Tibial nerve (tissue), 4 donors: Measurements from ENCODE around the gene ATP6AP1. TPM values are rescaled to one million over a fixed set of nuclear protein-coding genes. Genes with fewer than 3 reads are reported as not detected.

Source experiments
- DNase-seq, 2 donors: peaks; one replicate each; pipeline ENCODE4 v3.0.0-alpha.2; 2019; ENCODE audit warnings: low spot score in 2 of 2
- H3K27ac ChIP-seq, 4 donors: fragments of 200-600 bp; sonication (generic) in 3 of 4; one replicate each; pipeline ENCODE4 v1.5.1; 2017 to 2019; ENCODE audit warnings: mild to moderate bottlenecking in 1 of 4
- H3K27me3 ChIP-seq, 2 donors: fragments of 200-600 bp; sonication (generic) in 1 of 2; one replicate each; pipeline versions ENCODE4 v1.5.1 to v1.6.0; 2017 to 2019
- H3K36me3 ChIP-seq, 3 donors: fragments of 200-600 bp; sonication (generic); one replicate each; pipeline ENCODE4 v1.5.1; 2018 to 2019
- H3K4me1 ChIP-seq, 4 donors: fragments of 200-600 bp; sonication (generic) in 3 of 4; one replicate each; pipeline ENCODE4 v1.5.1; 2017 to 2019
- H3K4me3 ChIP-seq, 4 donors: fragments of 200-600 bp; sonication (generic) in 3 of 4; one replicate each; pipeline ENCODE4 v1.5.1; 2017 to 2019; ENCODE audit warnings: mild to moderate bottlenecking in 1 of 4, moderate library complexity in 1 of 4
- H3K9me3 ChIP-seq, 4 donors: fragments of 200-600 bp; sonication (generic) in 3 of 4; one replicate each; pipeline ENCODE4 v1.5.1; 2017 to 2019
- CTCF ChIP-seq, 5 experiments: fragments of 200-600 bp in 3 of 5; fragments of 450-650 bp in 2 of 5; sonication (generic) in 3 of 5; IDR thresholded peaks; one replicate each; pipeline ENCODE4 v1.5.1; 2016 to 2019; ENCODE audit warnings: antibody characterized with exemption in 5 of 5, mild to moderate bottlenecking in 3 of 5, moderate library complexity in 2 of 5
- EP300 ChIP-seq, 2 donors: sonication (generic); formaldehyde crosslinking; IDR thresholded peaks; one replicate each; pipeline ENCODE4 v1.6.1; 2017; ENCODE audit warnings: antibody characterized with exemption in 2 of 2, mild to moderate bottlenecking in 1 of 2
- POLR2A ChIP-seq, 2 donors: fragments of 450-650 bp; IDR thresholded peaks; one replicate each; pipeline ENCODE4 v1.6.1; 2017; ENCODE audit warnings: antibody characterized with exemption in 2 of 2, mild to moderate bottlenecking in 2 of 2, moderate library complexity in 2 of 2
- WGBS, 2 donors: methylation state at CpG; one replicate each; pipeline ENCODE4 v1.1.5; 2018; 5-methylcytosine and 5-hydroxymethylcytosine counted together
- total RNA-seq, 4 donors: library from RNA; depleted of rRNA; stranded (reverse); fragments of >200 nt; gene quantifications; one replicate each; pipeline ENCODE4 v1.1.0, GENCODE V29; 2016

Gene ATP6AP1
- total RNA-seq, 4 donors from 2014 or later: 42.9 to 59.7 (median 50.4) TPM

DNA sequence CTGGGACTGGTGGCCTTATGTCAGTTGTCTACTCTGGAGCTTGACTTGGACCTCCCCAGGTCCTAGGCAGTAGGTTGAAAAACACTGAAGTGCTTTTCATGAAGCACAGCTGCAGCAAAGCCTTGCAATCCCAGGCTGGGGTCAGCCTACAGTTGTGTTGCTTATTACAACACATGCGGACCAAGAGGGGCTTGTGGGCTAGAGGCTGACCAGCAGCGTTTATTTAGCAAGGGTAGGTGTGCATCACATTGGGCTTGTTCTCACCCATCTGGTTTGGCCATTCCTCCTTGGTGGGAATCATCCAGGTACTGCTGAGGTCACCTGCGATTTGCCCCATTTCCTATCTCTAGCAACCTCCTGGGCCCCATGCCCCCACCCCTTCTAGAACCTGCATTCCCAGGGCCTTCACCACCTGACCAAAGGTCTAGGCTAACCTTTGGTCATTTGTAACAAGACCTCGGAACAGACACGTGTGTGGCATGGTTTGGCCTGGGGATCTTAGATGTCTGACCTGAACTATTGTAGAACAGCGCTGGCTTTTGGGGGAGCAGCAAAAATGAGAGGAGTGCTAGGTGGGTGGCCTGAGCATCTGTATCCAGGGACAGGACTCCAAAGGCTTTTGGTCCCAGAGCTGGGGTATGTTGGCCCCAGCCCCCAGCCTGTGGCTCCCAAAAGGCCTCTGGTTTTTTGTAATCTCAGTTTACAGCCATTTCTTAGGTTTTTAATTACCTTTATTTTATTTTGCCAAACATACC lies 27.3 kb upstream of the ATP6AP1 start:
- 49 to 68% methylated on average over 3 to 6 of the region's 6 CpGs for WGBS, 2 donors

GRCh38 chrX:154401918-154402621 lies 26.4 kb upstream of the ATP6AP1 start:
- WGBS, 2 donors: 59 to 73% methylated on average over 5 to 6 of the region's 6 CpGs
- no peak overlapping the region for H3K27ac ChIP-seq
- no peaks in the 10 kb centered on the region for H3K9me3 ChIP-seq
- DNase-seq: no peak
- H3K4me3 ChIP-seq: no peak overlapping the region
- peaks cover 0 to 18% (median 0%) of the 10 kb centered on the region in 4 donors for H3K4me1 ChIP-seq
- H3K27me3 ChIP-seq: no peaks in the 10 kb centered on the region
- H3K36me3 ChIP-seq: peaks cover 0 to 23% (median 6%) of the 10 kb centered on the region in 3 donors
- TF ChIP-seq POLR2A (IDR thresholded peaks at IDR 0.05): no peak
- no peak for TF ChIP-seq EP300 (IDR thresholded peaks at IDR 0.05)
- TF ChIP-seq CTCF (IDR thresholded peaks at IDR 0.05): no peak

More for the DNA sequence above, 27.3 kb upstream of the ATP6AP1 start:
- H3K36me3 ChIP-seq: peaks cover 0 to 23% (median 6%) of the 10 kb centered on the region in 3 donors
- H3K4me1 ChIP-seq: peaks cover 0 to 18% (median 0%) of the 10 kb centered on the region in 4 donors
- H3K9me3 ChIP-seq: no peaks in the 10 kb centered on the region
- no peak for TF ChIP-seq CTCF (IDR thresholded peaks at IDR 0.05)
- TF ChIP-seq EP300 (IDR thresholded peaks at IDR 0.05): no peak
- no peak for TF ChIP-seq POLR2A (IDR thresholded peaks at IDR 0.05)
- H3K27ac ChIP-seq: no peak overlapping the region
- H3K27me3 ChIP-seq: no peaks in the 10 kb centered on the region
- H3K4me3 ChIP-seq: no peak overlapping the region
- DNase-seq: no peak

GRCh38 chrX:154402622-154403127 lies 25.8 kb upstream of the ATP6AP1 start:
- H3K27ac ChIP-seq: no peak overlapping the region
- DNase-seq: no peak
- peaks cover 0 to 23% (median 6%) of the 10 kb centered on the region in 3 donors for H3K36me3 ChIP-seq
- WGBS, 2 donors: 71 to 79% methylated on average over 14 to 19 of the region's 19 CpGs
- H3K9me3 ChIP-seq: no peaks in the 10 kb centered on the region
- TF ChIP-seq POLR2A (IDR thresholded peaks at IDR 0.05): no peak
- no peak for TF ChIP-seq EP300 (IDR thresholded peaks at IDR 0.05)
- TF ChIP-seq CTCF (IDR thresholded peaks at IDR 0.05): no peak
- H3K4me3 ChIP-seq: no peak overlapping the region
- no peaks in the 10 kb centered on the region for H3K27me3 ChIP-seq
- peaks cover 0 to 18% (median 0%) of the 10 kb centered on the region in 4 donors for H3K4me1 ChIP-seq

- DNase-seq: no peak
- Histone ChIP-seq H3K4me1 (peaks cover 0 to 22% (median 0%) of the 10 kb centered on the region in 4 donors), H3K27me3 (no peaks in the 10 kb centered on the region), H3K9me3 (no peaks in the 10 kb centered on the region), H3K27ac (no peak overlapping the region), H3K4me3 (no peak overlapping the region), H3K36me3 (peaks cover 0 to 23% (median 6%) of the 10 kb centered on the region in 3 donors)
- 73% methylated on average over 10 of the region's 10 CpGs; no CpG with 5 or more reads in 1 of the 2 donors for WGBS, 2 donors
- no peak for TF ChIP-seq CTCF (IDR thresholded peaks at IDR 0.05)
- TF ChIP-seq POLR2A (IDR thresholded peaks at IDR 0.05): no peak
- TF ChIP-seq EP300 (IDR thresholded peaks at IDR 0.05): no peak
These were observed 25.3 kb upstream of the ATP6AP1 start for GRCh38 chrX:154403192-154403591.
